Measurements from ENCODE around the gene SERPIND1.

DNA sequence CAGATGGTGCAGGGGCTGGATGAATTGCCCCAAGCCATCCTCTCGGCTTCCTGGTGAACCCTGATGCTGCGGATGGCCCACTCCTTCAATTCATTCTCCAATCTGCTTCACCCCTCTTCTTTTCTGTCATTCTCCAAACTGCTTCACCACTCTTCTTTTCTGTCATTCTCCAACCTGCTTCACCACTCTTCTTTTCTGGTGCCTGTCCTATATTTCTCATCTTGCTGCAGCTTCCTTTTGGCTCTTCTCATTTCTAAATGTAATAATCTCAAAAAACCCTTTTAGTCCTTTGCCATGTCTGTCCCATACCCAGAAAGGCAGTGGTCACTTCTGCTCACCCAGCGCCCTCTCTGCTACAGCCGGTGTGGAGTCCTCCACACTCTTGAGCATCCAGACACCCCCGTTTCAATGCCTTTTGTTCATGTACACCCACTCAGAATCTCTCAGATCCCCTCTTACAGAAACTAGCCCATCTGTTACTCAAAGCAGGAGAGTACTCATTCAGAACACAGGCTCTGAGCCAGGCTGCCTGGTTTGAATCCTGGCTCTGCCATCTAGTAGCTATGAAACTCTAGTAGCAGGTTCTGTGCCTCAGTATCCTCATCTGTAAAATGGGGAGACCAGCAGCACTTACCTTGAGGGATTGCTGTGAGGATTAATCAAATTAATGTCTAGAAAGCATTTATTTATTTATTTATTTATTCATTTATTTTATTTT, 14.9 kb downstream of the SERPIND1 start:
- TF ChIP-seq, protein P1, sequence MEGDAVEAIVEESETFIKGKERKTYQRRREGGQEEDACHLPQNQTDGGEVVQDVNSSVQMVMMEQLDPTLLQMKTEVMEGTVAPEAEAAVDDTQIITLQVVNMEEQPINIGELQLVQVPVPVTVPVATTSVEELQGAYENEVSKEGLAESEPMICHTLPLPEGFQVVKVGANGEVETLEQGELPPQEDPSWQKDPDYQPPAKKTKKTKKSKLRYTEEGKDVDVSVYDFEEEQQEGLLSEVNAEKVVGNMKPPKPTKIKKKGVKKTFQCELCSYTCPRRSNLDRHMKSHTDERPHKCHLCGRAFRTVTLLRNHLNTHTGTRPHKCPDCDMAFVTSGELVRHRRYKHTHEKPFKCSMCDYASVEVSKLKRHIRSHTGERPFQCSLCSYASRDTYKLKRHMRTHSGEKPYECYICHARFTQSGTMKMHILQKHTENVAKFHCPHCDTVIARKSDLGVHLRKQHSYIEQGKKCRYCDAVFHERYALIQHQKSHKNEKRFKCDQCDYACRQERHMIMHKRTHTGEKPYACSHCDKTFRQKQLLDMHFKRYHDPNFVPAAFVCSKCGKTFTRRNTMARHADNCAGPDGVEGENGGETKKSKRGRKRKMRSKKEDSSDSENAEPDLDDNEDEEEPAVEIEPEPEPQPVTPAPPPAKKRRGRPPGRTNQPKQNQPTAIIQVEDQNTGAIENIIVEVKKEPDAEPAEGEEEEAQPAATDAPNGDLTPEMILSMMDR (IDR thresholded peaks at IDR 0.05) = no peak
- no peak for TF ChIP-seq POLR2A (IDR thresholded peaks at IDR 0.05)
